NCI-H2081 (cell line): Measurements from ENCODE around the gene C6orf47.
"Not testable (repeated sequence)": the region's sequence is repeated elsewhere in the genome, so short reads cannot be mapped to it uniquely, and the experiment has no call there.

ENCODE experiments used
- DNase-seq, 2 experiments: peaks; one replicate each; lab custom pipeline; 2025; lab: John Stamatoyannopoulos, UW

Gene C6orf47

GRCh38 chr6:31660381-31661261 lies at the start of gene C6orf47:
TSS of gene C6orf47 (minus strand) at chr6:31660778. CDS start at chr6:31659947, 831 bp downstream.
- DNase-seq = peak; percentile 79 to 87

GRCh38 chr6:31709157-31709556 lies 48.6 kb upstream of the C6orf47 start:
- not testable (repeated sequence) for DNase-seq

- no peak for DNase-seq
Observed at GRCh38 chr6:31708224-31708623, 47.6 kb upstream of the C6orf47 start.

GRCh38 chr6:31707701-31708100 lies 47.1 kb upstream of the C6orf47 start:
- DNase-seq = no peak

GRCh38 chr6:31706599-31706998 lies 46.0 kb upstream of the C6orf47 start, which contains the start of gene LY6G6F:
TSS of gene LY6G6F (plus strand) at chr6:31706866. CDS start at chr6:31706907, 41 bp downstream.
- DNase-seq = no peak

GRCh38 chr6:31705931-31706330 lies 45.4 kb upstream of the C6orf47 start:
- no peak for DNase-seq

- peak; percentile 95 to 97 for DNase-seq
Observed at GRCh38 chr6:31702819-31703716, 42.5 kb upstream of the C6orf47 start, which contains the start of gene ABHD16A. TSS of gene ABHD16A (minus strand) at chr6:31703324. CDS start at chr6:31703281, 43 bp downstream.

GRCh38 chr6:31702405-31702818 lies 41.8 kb upstream of the C6orf47 start:
- no peak for DNase-seq

GRCh38 chr6:31701666-31702404 lies 41.3 kb upstream of the C6orf47 start:
- peak in 1 of 2 experiments; percentile 16 for DNase-seq

- no peak for DNase-seq
Observed at GRCh38 chr6:31700740-31701401, 40.3 kb upstream of the C6orf47 start.

- DNase-seq = no peak
Observed at GRCh38 chr6:31697555-31697954, 37.0 kb upstream of the C6orf47 start.

GRCh38 chr6:31693535-31693934 lies 33.0 kb upstream of the C6orf47 start:
- DNase-seq = no peak

GRCh38 chr6:31692886-31693285 lies 32.3 kb upstream of the C6orf47 start:
- no peak for DNase-seq

- no peak for DNase-seq
Observed at GRCh38 chr6:31692353-31692752, 31.8 kb upstream of the C6orf47 start.

GRCh38 chr6:31691564-31692108 lies 31.1 kb upstream of the C6orf47 start:
- no peak for DNase-seq

GRCh38 chr6:31691078-31691463 lies 30.5 kb upstream of the C6orf47 start:
- no peak for DNase-seq

GRCh38 chr6:31690231-31691077 lies 29.9 kb upstream of the C6orf47 start:
- DNase-seq = no peak

- DNase-seq = no peak
Observed at GRCh38 chr6:31689249-31690110, 28.9 kb upstream of the C6orf47 start.
